K562 (cell line): ENCODE measurements around the gene MCAT. TPM values are rescaled to one million over a fixed set of nuclear protein-coding genes. Genes with fewer than 3 reads are reported as not detected.

Experiments used
- AFF1 ChIP-seq, 2 experiments: fragments of 450-650 bp; IDR thresholded peaks; 2 replicates each; pipeline ENCODE4 v1.6.1; 2018; ENCODE audit warnings: mild to moderate bottlenecking in 2 of 2, low read depth in 1 of 2; ENCODE audit not compliant: partially characterized antibody in 2 of 2
- BRD4 ChIP-seq: fragments of 200-600 bp; sonication (generic); IDR thresholded peaks from 2 replicates; pipeline ENCODE4 v1.6.1; 2017; ENCODE audit warnings: inconsistent platforms
- BRD9 ChIP-seq: fragments of 450-650 bp; IDR thresholded peaks from 2 replicates; pipeline ENCODE4 v1.6.1; 2018; ENCODE audit warnings: low read depth; ENCODE audit not compliant: partially characterized antibody
- CBX5 ChIP-seq: IDR thresholded peaks from 2 replicates; pipeline ENCODE4 v1.6.1; 2014; ENCODE audit warnings: low read depth, borderline replicate concordance
- CHD4 ChIP-seq: fragments of 200-600 bp; sonication (generic); IDR thresholded peaks from 3 replicates; pipeline ENCODE4 v1.6.1; 2012; ENCODE audit warnings: low read depth, mild to moderate bottlenecking, mixed read lengths, low read length, inconsistent platforms; ENCODE audit not compliant: insufficient read depth, insufficient replicate concordance, poor library complexity, severe bottlenecking
- E2F6 ChIP-seq, 2 experiments: IDR thresholded peaks; 2 replicates each; pipeline ENCODE4 v1.6.1; 2011; ENCODE audit warnings: borderline replicate concordance in 1 of 2, control low read depth in 1 of 2, low read depth in 1 of 2, low read length in 1 of 2, mild to moderate bottlenecking in 1 of 2, mixed read lengths in 1 of 2, moderate library complexity in 1 of 2; ENCODE audit not compliant: insufficient read depth in 1 of 2, insufficient read length in 1 of 2, poor library complexity in 1 of 2, severe bottlenecking in 1 of 2; ENCODE audit errors: extremely low read depth in 1 of 2
- ETV5 ChIP-seq: sonication (generic); formaldehyde crosslinking; IDR thresholded peaks from 2 replicates; pipeline ENCODE4 v1.4.0; 2020; ENCODE audit warnings: low read depth, mild to moderate bottlenecking, missing genetic modification reagents
- HCFC1 ChIP-seq: IDR thresholded peaks from 2 replicates; pipeline ENCODE4 v1.6.1; 2012; ENCODE audit warnings: low read depth, low read length, improper control_type of control experiment
- HNRNPLL ChIP-seq: fragments of 200-400 bp; formaldehyde crosslinking; IDR thresholded peaks from 2 replicates; pipeline ENCODE4 v1.6.1; 2017; ENCODE audit warnings: low read length, low read depth, mild to moderate bottlenecking; ENCODE audit not compliant: poor library complexity, severe bottlenecking
- KDM1A ChIP-seq, 2 experiments: fragments of 450-650 bp; IDR thresholded peaks; 2 replicates each; pipeline ENCODE4 v1.6.1; 2016; ENCODE audit warnings: mild to moderate bottlenecking in 2 of 2
- KLF6 ChIP-seq: fragments of 250-450 bp; sonication (Bioruptor Pico); IDR thresholded peaks from 2 replicates; pipeline ENCODE4 v1.4.0; 2020; ENCODE audit warnings: mild to moderate bottlenecking, moderate library complexity, borderline replicate concordance
- MAFK ChIP-seq: IDR thresholded peaks from 2 replicates; pipeline ENCODE4 v1.6.1; 2011; ENCODE audit warnings: low read length, improper control_type of control experiment
- MCM7 ChIP-seq, 2 experiments: fragments of 450-650 bp; IDR thresholded peaks; 2 replicates each; pipeline ENCODE4 v1.6.1; 2016 to 2018
- NEUROD1 ChIP-seq: fragments of 150-350 bp; IDR thresholded peaks from 2 replicates; pipeline ENCODE4 v1.6.1; 2014; ENCODE audit warnings: borderline replicate concordance, low read length, low read depth; ENCODE audit not compliant: partially characterized antibody
- NR2C1 ChIP-seq, 2 experiments: fragments of 450-650 bp; IDR thresholded peaks; 2 replicates each; pipeline ENCODE4 v1.6.1; 2017; ENCODE audit warnings: mild to moderate bottlenecking in 2 of 2, antibody characterized with exemption in 1 of 2, inconsistent platforms in 1 of 2, missing compliant biosample characterization in 1 of 2, missing genetic modification characterization in 1 of 2
- NUFIP1 ChIP-seq: fragments of 450-650 bp; IDR thresholded peaks from 2 replicates; pipeline ENCODE4 v1.6.1; 2018; ENCODE audit not compliant: partially characterized antibody
- SMARCB1 ChIP-seq: IDR thresholded peaks from 2 replicates; pipeline ENCODE4 v1.6.1; 2011; ENCODE audit warnings: improper control_type of control experiment, low read depth; ENCODE audit not compliant: insufficient read length
- SMARCE1 ChIP-seq: fragments of 450-650 bp; IDR thresholded peaks from 2 replicates; pipeline ENCODE4 v1.7.1; 2016; ENCODE audit warnings: mild to moderate bottlenecking
- TEAD1 ChIP-seq, 2 experiments: fragments of 450-650 bp in 1 of 2; sonication (generic) in 1 of 2; formaldehyde crosslinking; IDR thresholded peaks; 2 replicates each; pipeline versions ENCODE4 v1.4.0 to v1.8.0; 2020 to 2022; ENCODE audit warnings: mild to moderate bottlenecking in 2 of 2, missing genetic modification reagents in 1 of 2
- XRCC5 ChIP-seq: fragments of 200-400 bp; formaldehyde crosslinking; IDR thresholded peaks from 2 replicates; pipeline ENCODE4 v1.6.1; 2017; ENCODE audit warnings: low read depth, mild to moderate bottlenecking, low read length
- ZC3H11A ChIP-seq: IDR thresholded peaks from 2 replicates; pipeline ENCODE4 v1.6.1; 2012; ENCODE audit warnings: low read depth, low read length, improper control_type of control experiment
- ZNF232 ChIP-seq: sonication (generic); formaldehyde crosslinking; IDR thresholded peaks from 2 replicates; pipeline ENCODE4 v1.8.0; 2022; ENCODE audit warnings: mild to moderate bottlenecking, missing genetic modification reagents
- ZNF589 ChIP-seq: fragments of 200-800 bp; sonication (Bioruptor generic); IDR thresholded peaks from 2 replicates; pipeline ENCODE4 v1.6.1; 2016; ENCODE audit warnings: low read depth, missing genetic modification characterization, missing compliant biosample characterization
- polyA plus RNA-seq, 8 experiments: library from polyadenylated mRNA; depleted of rRNA in 4 of 8; stranded (reverse) in 5 of 8; unstranded in 3 of 8; fragments of >200 nt; fragmentation: Nextera tagmentation in 2 of 8; fragmentation: Illumina TruSeq in 1 of 8; extraction: Ambion mirVana in 2 of 8; extraction: Trizol in 1 of 8; gene quantifications; 2 replicates each; pipeline versions ENCODE4 v1.2.1 to v1.2.3, GENCODE V29; 2011 to 2014; ENCODE audit warnings: inconsistent platforms in 1 of 8, missing spikeins in 1 of 8
- total RNA-seq, 7 experiments: library from RNA; depleted of rRNA in 6 of 7; stranded (reverse); fragments of >200 nt in 6 of 7; fragmentation: Illumina TruSeq in 2 of 7; extraction: Trizol in 2 of 7; gene quantifications; 2 replicates each; pipeline versions ENCODE4 v1.2.1 to v1.2.3, GENCODE V29; 2011 to 2021; ENCODE audit warnings: low replicate concordance in 1 of 7

Gene MCAT
- total and polyA plus RNA-seq, 9 of the 15 experiments (the other 6 are each of a cell fraction or from before 2014, with no cell fraction given): 3.3 to 27.8 (median 13.9) TPM

DNA sequence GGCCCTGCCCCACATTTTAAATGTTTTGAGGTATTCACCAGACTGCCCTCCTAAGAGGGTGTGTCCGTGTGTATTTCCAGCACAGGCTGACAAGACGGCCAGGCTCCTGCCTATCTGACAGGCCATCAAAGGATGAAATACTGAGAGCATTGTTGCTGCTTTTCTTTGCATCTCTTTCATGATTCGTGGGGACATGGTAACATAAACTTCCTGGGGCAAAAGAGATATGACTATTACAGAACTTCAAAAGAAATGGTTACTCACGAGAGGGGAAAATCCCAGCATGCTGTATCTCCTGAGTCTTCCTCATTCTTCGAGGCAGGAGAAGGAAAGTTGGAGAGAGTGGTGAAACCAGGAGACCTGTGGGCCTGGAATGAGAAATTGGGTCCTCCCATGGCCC, 43.0 kb downstream of the MCAT start (continued):
- TF ChIP-seq NEUROD1: no peak
- TF ChIP-seq HNRNPLL: no peak
- TF ChIP-seq ETV5: no peak
- TF ChIP-seq CBX5: no peak
- no peak for TF ChIP-seq SMARCE1
- TF ChIP-seq HCFC1: no peak
- no peak for TF ChIP-seq NUFIP1
- TF ChIP-seq BRD9: no peak
- no peak for TF ChIP-seq KDM1A (IDR thresholded peaks at IDR 0.05)
- no peak for TF ChIP-seq TEAD1 (CRISPR knock-in tag; IDR thresholded peaks at IDR 0.05)
- TF ChIP-seq SMARCB1: no peak
- TF ChIP-seq ZNF589 (CRISPR knock-in tag): no peak
- TF ChIP-seq CHD4: no peak
- TF ChIP-seq MAFK: no peak
- no peak for TF ChIP-seq KLF6 (CRISPR knock-in tag)
- TF ChIP-seq ZC3H11A: no peak
- TF ChIP-seq BRD4: no peak
- no peak for TF ChIP-seq MCM7 (IDR thresholded peaks at IDR 0.05)
- no peak for TF ChIP-seq XRCC5
- TF ChIP-seq ZNF232 (CRISPR knock-in tag): no peak
- TF ChIP-seq E2F6 (IDR thresholded peaks at IDR 0.05; ENCODE audit: borderline replicate concordance in 1 of 2, extremely low read depth in 1 of 2, insufficient read depth in 1 of 2, insufficient read length in 1 of 2, low read depth in 1 of 2, low read length in 1 of 2, poor library complexity in 1 of 2, severe bottlenecking in 1 of 2): no peak
- no peak for TF ChIP-seq NR2C1 (IDR thresholded peaks at IDR 0.05)
- 0 out of 2 replicates have a peak, but pooled peaks have one; percentile 18 for TF ChIP-seq NR2C1 (tag; IDR thresholded peaks at IDR 0.05)
- no peak for TF ChIP-seq AFF1 (IDR thresholded peaks at IDR 0.05; ENCODE audit: low read depth in 1 of 2, partially characterized antibody in 2 of 2)
- TF ChIP-seq, all 486 proteins: peak for 6
